Measurements from ENCODE around the gene CSF3.
A peak's percentile ranks its signal among the peaks of the same experiment; 100 is the strongest.

The CSF3 gene

GRCh38 chr17:40062329-40063186 lies 47.3 kb downstream of the CSF3 start, which contains the start of gene THRA:
TSS of gene THRA (plus strand) at chr17:40062965. CDS start at chr17:40074489, 11,524 bp downstream.
- DNase-seq: peak; percentile 20

- no peak for DNase-seq
These were observed 48.0 kb downstream of the CSF3 start for GRCh38 chr17:40063187-40063771.

GRCh38 chr17:40063901-40064531 lies 48.8 kb downstream of the CSF3 start:
- no peak for DNase-seq

- DNase-seq: no peak
These were observed 49.9 kb downstream of the CSF3 start for GRCh38 chr17:40064971-40065768.

GRCh38 chr17:40065769-40066510 lies 50.7 kb downstream of the CSF3 start:
- no peak for DNase-seq

All from NCI-H526 treated with DMSO at 0.1 percent for 48 hours (cell line).